HepG2 (cell line): ENCODE data around the gene RRAS. TPM values are rescaled to one million over a fixed set of nuclear protein-coding genes. Genes with fewer than 3 reads are reported as not detected.

Experiments
- ATAC-seq: fragments of 200-7000 bp; cut with Tn5 transposase; 3 replicates; pipeline ENCODE4 v1.9.1; 2020; ENCODE audit warnings: mild to moderate bottlenecking, moderate library complexity
- BruUV-seq: library from RNA; stranded (reverse); fragments of 400-500 nt; replicated peaks from 2 replicates; lab custom pipeline; 2021; lab: Mats Ljungman, UMichigan
- CTCF ChIA-PET: fragments of 300-600 bp; formaldehyde crosslinking; extraction: SDS; loops from one replicate; lab custom pipeline; 2021; ENCODE audit warnings: low total read pairs, inconsistent platforms, low intra/inter-chr PET ratio; lab: Yijun Ruan, JAX
- POLR2A ChIA-PET: fragments of 350-600 bp; sonication (Branson Sonifier 250); formaldehyde crosslinking; loops from one replicate; lab custom pipeline; 2020; ENCODE audit warnings: antibody characterized with exemption, inconsistent platforms; lab: Yijun Ruan, JAX
- DNase-seq: peaks from one replicate; pipeline ENCODE4 v3.0.0-alpha.2; 2015; ENCODE audit warnings: low spot score
- FAIRE-seq: peaks from 3 replicates; lab custom pipeline; 2011; peaks lifted over from hg19 to GRCh38; lab: Jason Lieb, UNC
- H2AFZ ChIP-seq: one replicate; pipeline ENCODE4 v1.6.1; 2011; ENCODE audit warnings: low read length, inconsistent platforms
- H3K27ac ChIP-seq: fragments of 300-600 bp; 3 replicates; pipeline ENCODE4 v1.8.0; 2011; ENCODE audit warnings: mixed run types, mild to moderate bottlenecking, mixed read lengths, low read length, inconsistent platforms; ENCODE audit not compliant: insufficient read depth; ENCODE audit errors: extremely low read length
- H3K27me3 ChIP-seq, 2 experiments: fragments of 200-600 bp in 1 of 2; 2 replicates in 1 of 2; 3 replicates in 1 of 2; pipeline versions ENCODE4 v1.6.0 to v1.8.0; 2011; ENCODE audit warnings: low read length in 2 of 2, mild to moderate bottlenecking in 2 of 2, moderate library complexity in 2 of 2, inconsistent platforms in 1 of 2; ENCODE audit not compliant: insufficient read depth in 2 of 2, control insufficient read depth in 1 of 2
- H3K36me3 ChIP-seq, 2 experiments: fragments of 200-600 bp in 1 of 2; replicated peaks in 1 of 2; 2 replicates in 1 of 2; 3 replicates in 1 of 2; pipeline versions ENCODE4 v1.5.1 to v1.8.0; 2011; ENCODE audit warnings: low read length in 2 of 2, inconsistent platforms in 1 of 2; ENCODE audit not compliant: insufficient read depth in 2 of 2, control insufficient read depth in 1 of 2
- H3K4me1 ChIP-seq: 2 replicates; pipeline ENCODE4 v1.5.1; 2012; ENCODE audit warnings: low read length, inconsistent platforms; ENCODE audit not compliant: insufficient read depth
- H3K4me2 ChIP-seq: 2 replicates; pipeline ENCODE4 v1.6.0; 2011; ENCODE audit warnings: low read depth, low read length, inconsistent platforms
- H3K4me3 ChIP-seq, 3 experiments: fragments of 200-600 bp in 1 of 3; sonication (generic), shearing (Covaris generic) in 1 of 3; replicated peaks in 1 of 3; 2 replicates each; pipeline ENCODE4 v1.5.1; 2011 to 2016; ENCODE audit warnings: low read length in 3 of 3, inconsistent platforms in 2 of 3, low read depth in 2 of 3, mild to moderate bottlenecking in 2 of 3, control low read depth in 1 of 3, mixed read lengths in 1 of 3; ENCODE audit not compliant: insufficient read depth in 1 of 3
- H3K79me2 ChIP-seq: one replicate; pipeline ENCODE4 v1.6.1; 2011; ENCODE audit warnings: low read length, inconsistent platforms; ENCODE audit not compliant: insufficient read depth
- H3K9ac ChIP-seq: 2 replicates; pipeline ENCODE4 v1.6.0; 2011; ENCODE audit warnings: mild to moderate bottlenecking, low read depth, low read length, inconsistent platforms; ENCODE audit not compliant: insufficient read depth
- H3K9me3 ChIP-seq: 2 replicates; pipeline ENCODE4 v1.5.1; 2012; ENCODE audit warnings: mild to moderate bottlenecking, low read length
- H4K20me1 ChIP-seq: 2 replicates; pipeline ENCODE4 v1.6.0; 2011; ENCODE audit warnings: inconsistent platforms, mild to moderate bottlenecking, low read length, moderate library complexity; ENCODE audit not compliant: insufficient read depth
- GPN1 ChIP-seq: sonication (generic); formaldehyde crosslinking; IDR thresholded peaks from 2 replicates; pipeline ENCODE4 v1.5.1; 2020; ENCODE audit warnings: missing genetic modification reagents, borderline replicate concordance
- KMT2B ChIP-seq: IDR thresholded peaks from 2 replicates; pipeline ENCODE4 v1.6.1; 2016; ENCODE audit warnings: missing genetic modification reagents, missing compliant biosample characterization
- MXI1 ChIP-seq: IDR thresholded peaks from 3 replicates; pipeline ENCODE4 v1.6.1; 2012; ENCODE audit warnings: low read depth, low read length, inconsistent platforms, borderline replicate concordance
- NFYB ChIP-seq: sonication (generic); formaldehyde crosslinking; IDR thresholded peaks from 2 replicates; pipeline ENCODE4 v1.4.0; 2020; ENCODE audit warnings: missing genetic modification reagents
- SNRNP70 ChIP-seq: fragments of 200-400 bp; formaldehyde crosslinking; IDR thresholded peaks from 2 replicates; pipeline ENCODE4 v1.6.1; 2017; ENCODE audit warnings: mild to moderate bottlenecking, low read depth, low read length, moderate library complexity
- XRCC5 ChIP-seq: fragments of 200-400 bp; formaldehyde crosslinking; optimal IDR thresholded peaks from 2 replicates; pipeline ENCODE3; 2017; ENCODE audit warnings: mild to moderate bottlenecking, low read length
- ZNF333 ChIP-seq: sonication (generic); formaldehyde crosslinking; IDR thresholded peaks from 2 replicates; pipeline ENCODE4 v1.4.0; 2020; ENCODE audit warnings: mild to moderate bottlenecking, missing genetic modification reagents, borderline replicate concordance
- ZNF510 ChIP-seq: sonication (generic); formaldehyde crosslinking; IDR thresholded peaks from 2 replicates; pipeline ENCODE4 v1.4.0; 2020; ENCODE audit warnings: low read depth, mild to moderate bottlenecking, missing genetic modification reagents
- ZNF530 ChIP-seq: sonication (generic); formaldehyde crosslinking; IDR thresholded peaks from 2 replicates; pipeline ENCODE4 v1.5.0; 2020; ENCODE audit warnings: low read depth, mild to moderate bottlenecking, missing genetic modification reagents
- WGBS: methylation state at CpG from one replicate; pipeline ENCODE4 v1.1.6; 2017; ENCODE audit warnings: low lambda C conversion rate; 5-methylcytosine and 5-hydroxymethylcytosine counted together
- in situ Hi-C: cut with HindIII; loops from 2 replicates; pipeline ENCODE4 v1.10.0; 2017; ENCODE audit warnings: low pct_unique_long_range_greater_than_20kb; ENCODE audit not compliant: extremely low pct_ligation_motif_present
- intact Hi-C: fragments of 100-400 bp; cut with micrococcal nuclease; formaldehyde crosslinking; loops from one replicate; pipeline ENCODE4 v1.10.0; 2022; ENCODE audit not compliant: unreplicated experiment
- polyA plus RNA-seq, 8 experiments: library from polyadenylated mRNA; depleted of rRNA in 3 of 8; stranded (reverse) in 7 of 8; unstranded in 1 of 8; fragments of >200 nt; fragmentation: Illumina TruSeq in 4 of 8; extraction: Trizol in 4 of 8; gene quantifications; 2 replicates each; pipeline versions ENCODE4 v1.2.1 to v1.2.3, GENCODE V29; 2011 to 2016; ENCODE audit warnings: low read depth in 4 of 8, missing spikeins in 1 of 8, mixed read lengths in 1 of 8; ENCODE audit not compliant: insufficient read depth in 1 of 8
- total RNA-seq, 5 experiments: library from RNA; depleted of rRNA; stranded (reverse); fragments of >200 nt; fragmentation: Illumina TruSeq; extraction: Trizol; gene quantifications; 2 replicates each; pipeline ENCODE4 v1.2.3, GENCODE V29; 2016; ENCODE audit warnings: low read depth in 1 of 5
- TF ChIP-seq, protein P1 (sequence below): sonication (generic); formaldehyde crosslinking; IDR thresholded peaks from 2 replicates; pipeline ENCODE4 v1.5.0; 2020; ENCODE audit warnings: missing genetic modification reagents
- TF ChIP-seq, protein P2 (sequence below): sonication (generic); formaldehyde crosslinking; IDR thresholded peaks from 2 replicates; pipeline ENCODE4 v1.4.0; 2020; ENCODE audit warnings: missing genetic modification reagents, borderline replicate concordance
- TF ChIP-seq, protein P3 (sequence below): sonication (generic); formaldehyde crosslinking; IDR thresholded peaks from 2 replicates; pipeline ENCODE4 v1.8.1; 2023; ENCODE audit warnings: mild to moderate bottlenecking, missing genetic modification reagents
- TF ChIP-seq, protein P4 (sequence below): sonication (generic); formaldehyde crosslinking; IDR thresholded peaks from 2 replicates; pipeline ENCODE4 v1.5.0; 2020; ENCODE audit warnings: missing genetic modification reagents
- TF ChIP-seq, protein P5 (sequence below): fragments of 450-650 bp; IDR thresholded peaks from 2 replicates; pipeline ENCODE4 v1.6.1; 2017; ENCODE audit warnings: mild to moderate bottlenecking

The RRAS gene
- total and polyA plus RNA-seq, 2 of the 13 experiments (the other 11 are each of a cell fraction or from before 2014, with no cell fraction given), result 1.5 to 12.0 TPM

DNA sequence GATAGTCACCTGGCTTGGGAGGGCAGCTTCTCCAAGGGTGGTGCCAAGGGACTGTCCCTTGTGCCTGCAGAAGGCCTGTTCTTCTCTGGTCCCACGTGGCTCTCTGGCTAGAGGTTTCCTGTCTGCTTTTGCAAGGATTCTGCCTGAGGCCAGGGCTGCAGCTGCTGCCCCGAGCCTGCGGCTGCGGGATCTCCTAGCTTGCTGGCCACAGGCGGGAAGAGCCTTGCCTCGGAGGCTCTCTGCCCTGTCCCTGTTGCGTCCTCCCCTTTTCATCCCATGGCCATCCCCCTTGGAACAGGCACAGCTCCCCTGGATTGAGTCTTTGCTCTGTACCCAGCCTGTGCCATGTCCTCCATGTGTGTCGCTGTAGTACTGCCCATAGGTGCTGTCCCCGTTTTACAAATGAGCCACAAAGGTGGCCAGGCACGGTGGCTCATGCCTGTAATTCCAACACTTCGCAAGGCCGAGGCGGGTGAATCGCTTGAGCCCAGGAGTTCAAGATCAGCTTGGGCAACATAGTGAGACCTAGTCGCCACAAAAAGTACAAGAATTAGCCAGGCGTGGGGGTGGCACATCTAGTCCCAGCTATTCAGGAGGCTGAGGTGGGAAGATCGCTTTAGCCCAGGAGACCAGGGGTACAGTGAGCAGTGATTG, 16.6 kb upstream of the RRAS start:
- WGBS, result 94% methylated on average over 16 of the region's 17 CpGs
- DNase-seq, result no peak
- POLR2A ChIA-PET, result interaction anchor here (1.4 to 2.1 kb wide), 2 partner anchors 8 to 14 kb away, joined by 3 to 7 read pairs; partner anchors contain the start of gene SCAF1
- Histone ChIP-seq H3K79me2 (no peaks in the 10 kb centered on the region), H3K36me3 (peaks cover 26 to 77% of the 10 kb centered on the region in 2 experiments; a peak in 4 of 5 replicates), H3K9ac (no peak overlapping the region), H3K27ac (no peak overlapping the region), H3K4me2 (no peak overlapping the region), H3K4me1 (peaks cover 14% of the 10 kb centered on the region; the same call in 1 of the 2 replicates), H3K9me3 (no peaks in the 10 kb centered on the region), H3K27me3 (no peaks in the 10 kb centered on the region), H2AFZ (no peak overlapping the region), H3K4me3 (no peak overlapping the region), H4K20me1 (no peaks in the 10 kb centered on the region)
- BruUV-seq, result no TSS peak
- FAIRE-seq, result no peak
- CTCF ChIA-PET, result no interaction called here
- in situ Hi-C loops (no loop called here), intact Hi-C loops (no loop called here)
- no peak for ATAC-seq
- TF ChIP-seq MXI1, result no peak
- TF ChIP-seq KMT2B (CRISPR knock-in tag), result no peak
- no peak for TF ChIP-seq XRCC5
- TF ChIP-seq, protein P1, sequence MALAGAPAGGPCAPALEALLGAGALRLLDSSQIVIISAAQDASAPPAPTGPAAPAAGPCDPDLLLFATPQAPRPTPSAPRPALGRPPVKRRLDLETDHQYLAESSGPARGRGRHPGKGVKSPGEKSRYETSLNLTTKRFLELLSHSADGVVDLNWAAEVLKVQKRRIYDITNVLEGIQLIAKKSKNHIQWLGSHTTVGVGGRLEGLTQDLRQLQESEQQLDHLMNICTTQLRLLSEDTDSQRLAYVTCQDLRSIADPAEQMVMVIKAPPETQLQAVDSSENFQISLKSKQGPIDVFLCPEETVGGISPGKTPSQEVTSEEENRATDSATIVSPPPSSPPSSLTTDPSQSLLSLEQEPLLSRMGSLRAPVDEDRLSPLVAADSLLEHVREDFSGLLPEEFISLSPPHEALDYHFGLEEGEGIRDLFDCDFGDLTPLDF (CRISPR knock-in tag), result no peak
- TF ChIP-seq, protein P2, sequence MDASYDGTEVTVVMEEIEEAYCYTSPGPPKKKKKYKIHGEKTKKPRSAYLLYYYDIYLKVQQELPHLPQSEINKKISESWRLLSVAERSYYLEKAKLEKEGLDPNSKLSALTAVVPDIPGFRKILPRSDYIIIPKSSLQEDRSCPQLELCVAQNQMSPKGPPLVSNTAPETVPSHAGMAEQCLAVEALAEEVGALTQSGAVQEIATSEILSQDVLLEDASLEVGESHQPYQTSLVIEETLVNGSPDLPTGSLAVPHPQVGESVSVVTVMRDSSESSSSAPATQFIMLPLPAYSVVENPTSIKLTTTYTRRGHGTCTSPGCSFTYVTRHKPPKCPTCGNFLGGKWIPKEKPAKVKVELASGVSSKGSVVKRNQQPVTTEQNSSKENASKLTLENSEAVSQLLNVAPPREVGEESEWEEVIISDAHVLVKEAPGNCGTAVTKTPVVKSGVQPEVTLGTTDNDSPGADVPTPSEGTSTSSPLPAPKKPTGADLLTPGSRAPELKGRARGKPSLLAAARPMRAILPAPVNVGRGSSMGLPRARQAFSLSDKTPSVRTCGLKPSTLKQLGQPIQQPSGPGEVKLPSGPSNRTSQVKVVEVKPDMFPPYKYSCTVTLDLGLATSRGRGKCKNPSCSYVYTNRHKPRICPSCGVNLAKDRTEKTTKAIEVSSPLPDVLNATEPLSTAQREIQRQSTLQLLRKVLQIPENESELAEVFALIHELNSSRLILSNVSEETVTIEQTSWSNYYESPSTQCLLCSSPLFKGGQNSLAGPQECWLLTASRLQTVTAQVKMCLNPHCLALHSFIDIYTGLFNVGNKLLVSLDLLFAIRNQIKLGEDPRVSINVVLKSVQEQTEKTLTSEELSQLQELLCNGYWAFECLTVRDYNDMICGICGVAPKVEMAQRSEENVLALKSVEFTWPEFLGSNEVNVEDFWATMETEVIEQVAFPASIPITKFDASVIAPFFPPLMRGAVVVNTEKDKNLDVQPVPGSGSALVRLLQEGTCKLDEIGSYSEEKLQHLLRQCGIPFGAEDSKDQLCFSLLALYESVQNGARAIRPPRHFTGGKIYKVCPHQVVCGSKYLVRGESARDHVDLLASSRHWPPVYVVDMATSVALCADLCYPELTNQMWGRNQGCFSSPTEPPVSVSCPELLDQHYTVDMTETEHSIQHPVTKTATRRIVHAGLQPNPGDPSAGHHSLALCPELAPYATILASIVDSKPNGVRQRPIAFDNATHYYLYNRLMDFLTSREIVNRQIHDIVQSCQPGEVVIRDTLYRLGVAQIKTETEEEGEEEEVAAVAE (CRISPR knock-in tag), result no peak
- TF ChIP-seq, protein P3, sequence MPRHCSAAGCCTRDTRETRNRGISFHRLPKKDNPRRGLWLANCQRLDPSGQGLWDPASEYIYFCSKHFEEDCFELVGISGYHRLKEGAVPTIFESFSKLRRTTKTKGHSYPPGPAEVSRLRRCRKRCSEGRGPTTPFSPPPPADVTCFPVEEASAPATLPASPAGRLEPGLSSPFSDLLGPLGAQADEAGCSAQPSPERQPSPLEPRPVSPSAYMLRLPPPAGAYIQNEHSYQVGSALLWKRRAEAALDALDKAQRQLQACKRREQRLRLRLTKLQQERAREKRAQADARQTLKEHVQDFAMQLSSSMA (CRISPR knock-in tag), result no peak
- TF ChIP-seq, protein P4, sequence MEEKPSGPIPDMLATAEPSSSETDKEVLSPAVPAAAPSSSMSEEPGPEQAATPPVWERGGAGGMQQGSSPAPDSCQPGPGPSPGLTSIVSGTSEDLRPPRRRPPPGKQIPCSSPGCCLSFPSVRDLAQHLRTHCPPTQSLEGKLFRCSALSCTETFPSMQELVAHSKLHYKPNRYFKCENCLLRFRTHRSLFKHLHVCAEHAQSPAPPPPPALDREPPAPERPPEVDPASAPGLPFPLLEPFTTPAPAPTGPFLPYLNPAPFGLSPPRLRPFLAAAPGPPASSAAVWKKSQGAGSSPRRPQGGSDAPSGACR, result no peak
- TF ChIP-seq SNRNP70, result no peak
- no peak for TF ChIP-seq NFYB (CRISPR knock-in tag)
- no peak for TF ChIP-seq ZNF510
- TF ChIP-seq GPN1 (CRISPR knock-in tag), result no peak
- no peak for TF ChIP-seq ZNF530 (CRISPR knock-in tag)
- no peak for TF ChIP-seq ZNF333 (CRISPR knock-in tag)
- TF ChIP-seq, protein P5, sequence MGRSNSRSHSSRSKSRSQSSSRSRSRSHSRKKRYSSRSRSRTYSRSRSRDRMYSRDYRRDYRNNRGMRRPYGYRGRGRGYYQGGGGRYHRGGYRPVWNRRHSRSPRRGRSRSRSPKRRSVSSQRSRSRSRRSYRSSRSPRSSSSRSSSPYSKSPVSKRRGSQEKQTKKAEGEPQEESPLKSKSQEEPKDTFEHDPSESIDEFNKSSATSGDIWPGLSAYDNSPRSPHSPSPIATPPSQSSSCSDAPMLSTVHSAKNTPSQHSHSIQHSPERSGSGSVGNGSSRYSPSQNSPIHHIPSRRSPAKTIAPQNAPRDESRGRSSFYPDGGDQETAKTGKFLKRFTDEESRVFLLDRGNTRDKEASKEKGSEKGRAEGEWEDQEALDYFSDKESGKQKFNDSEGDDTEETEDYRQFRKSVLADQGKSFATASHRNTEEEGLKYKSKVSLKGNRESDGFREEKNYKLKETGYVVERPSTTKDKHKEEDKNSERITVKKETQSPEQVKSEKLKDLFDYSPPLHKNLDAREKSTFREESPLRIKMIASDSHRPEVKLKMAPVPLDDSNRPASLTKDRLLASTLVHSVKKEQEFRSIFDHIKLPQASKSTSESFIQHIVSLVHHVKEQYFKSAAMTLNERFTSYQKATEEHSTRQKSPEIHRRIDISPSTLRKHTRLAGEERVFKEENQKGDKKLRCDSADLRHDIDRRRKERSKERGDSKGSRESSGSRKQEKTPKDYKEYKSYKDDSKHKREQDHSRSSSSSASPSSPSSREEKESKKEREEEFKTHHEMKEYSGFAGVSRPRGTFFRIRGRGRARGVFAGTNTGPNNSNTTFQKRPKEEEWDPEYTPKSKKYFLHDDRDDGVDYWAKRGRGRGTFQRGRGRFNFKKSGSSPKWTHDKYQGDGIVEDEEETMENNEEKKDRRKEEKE, result no peak
